Measurements from ENCODE around the gene CCND1. TPM values are rescaled to one million over a fixed set of nuclear protein-coding genes. Genes with fewer than 3 reads are reported as not detected.

The CCND1 gene
- polyA plus RNA-seq, 6 donors from 2014 or later = 1.6 to 7.7 (median 4.5) TPM; not detected in 1

GRCh38 chr11:69654660-69655478, 13.9 kb downstream of the CCND1 start:
- no peak for DNase-seq
- no peaks in the 10 kb centered on the region for H3K36me3 Mint-ChIP-seq
- H3K27ac Mint-ChIP-seq = peak overlapping the region in 1 of 6 donors; percentile 12
- H3K9me3 Mint-ChIP-seq = no peaks in the 10 kb centered on the region
- no peak overlapping the region for H3K4me3 Mint-ChIP-seq
- ATAC-seq (ENCODE audit: low read depth in 2 of 2) = no peak
- peaks cover 0 to 4% (median 3%) of the 10 kb centered on the region in 3 donors for H3K4me1 Mint-ChIP-seq
- no peaks in the 10 kb centered on the region for H3K27me3 Mint-ChIP-seq

GRCh38 chr11:69655479-69656428, 14.8 kb downstream of the CCND1 start:
- Mint-ChIP-seq H3K27ac (no peak overlapping the region), H3K36me3 (no peaks in the 10 kb centered on the region), H3K27me3 (no peaks in the 10 kb centered on the region), H3K4me3 (peak overlapping the region in 1 of 8 donors; percentile 7), H3K4me1 (peaks cover 0 to 5% (median 4%) of the 10 kb centered on the region in 3 donors), H3K9me3 (no peaks in the 10 kb centered on the region)
- ATAC-seq (ENCODE audit: low read depth in 2 of 2) = no peak
- DNase-seq = no peak

DNA sequence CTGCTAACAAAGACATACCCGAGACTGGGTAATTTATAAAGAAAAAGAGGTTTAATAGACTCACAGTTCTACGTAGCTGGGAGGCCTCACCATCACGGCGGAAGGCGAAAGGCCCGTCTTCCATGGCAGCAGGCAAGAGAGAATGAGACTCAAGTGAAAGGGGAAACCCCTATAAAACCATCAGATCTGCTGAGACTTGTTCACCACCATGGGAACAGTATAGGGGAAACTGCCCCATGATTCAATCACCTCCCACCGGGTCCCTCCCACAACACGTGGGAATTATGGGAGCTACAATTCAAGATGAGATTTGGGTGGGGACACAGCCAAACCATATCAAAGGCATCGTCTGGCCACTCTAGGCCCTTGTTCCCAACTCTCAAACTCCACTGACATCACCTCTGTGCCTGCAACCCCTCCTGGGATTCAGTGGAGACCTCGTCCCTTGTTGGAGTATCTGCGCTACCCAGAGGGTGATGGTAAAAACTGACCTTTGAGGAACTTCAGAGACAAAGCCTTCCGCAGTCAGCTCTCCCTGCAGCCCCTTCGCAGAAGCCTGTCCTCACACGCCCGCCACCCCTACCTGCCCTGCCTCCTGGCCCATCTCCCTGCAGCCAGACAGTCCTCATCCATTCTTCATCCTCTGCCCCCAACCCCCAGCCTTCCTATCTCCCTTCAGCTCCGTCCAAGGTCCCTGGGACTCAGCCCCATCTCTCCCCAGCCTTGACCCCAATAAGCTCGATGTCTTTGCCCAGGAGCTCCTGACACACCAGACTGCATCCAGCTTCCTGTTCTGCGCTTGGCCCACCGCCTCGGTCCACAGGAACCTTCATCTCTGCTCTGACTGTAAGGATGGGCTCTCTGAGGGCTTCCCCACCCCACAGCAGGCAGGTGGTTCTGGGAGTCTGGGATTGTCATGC, 15.8 kb downstream of the CCND1 start:
- H3K9me3 Mint-ChIP-seq = no peaks in the 10 kb centered on the region
- H3K36me3 Mint-ChIP-seq = no peaks in the 10 kb centered on the region
- peaks cover 0 to 6% (median 4%) of the 10 kb centered on the region in 3 donors for H3K4me1 Mint-ChIP-seq
- H3K4me3 Mint-ChIP-seq = no peak overlapping the region
- H3K27me3 Mint-ChIP-seq = no peaks in the 10 kb centered on the region
- no peak overlapping the region for H3K27ac Mint-ChIP-seq
- ATAC-seq (ENCODE audit: low read depth in 2 of 2) = no peak
- no peak for DNase-seq

DNA sequence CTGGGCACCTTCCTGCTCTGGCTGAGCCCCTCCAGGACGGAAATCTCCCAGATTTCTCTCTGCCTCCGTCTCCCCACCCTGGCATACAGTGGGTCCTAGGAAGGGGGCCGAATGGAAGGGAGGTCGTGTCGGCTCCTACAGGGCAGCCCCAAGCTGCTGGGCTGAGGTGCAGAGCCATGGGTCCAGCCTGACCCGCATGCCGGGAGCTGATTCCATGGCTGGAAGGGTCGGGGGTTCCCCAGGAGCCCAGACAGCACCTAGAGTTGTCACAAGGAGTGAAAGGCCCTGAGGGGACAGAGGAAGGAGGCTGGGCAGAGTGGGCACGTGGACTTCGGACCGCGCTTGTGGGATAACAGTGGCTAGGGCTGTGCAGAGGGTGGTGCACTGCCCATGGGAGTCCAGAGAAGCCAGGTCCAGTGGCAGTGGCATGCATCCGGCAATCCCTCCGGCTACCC, 16.5 kb downstream of the CCND1 start:
- Mint-ChIP-seq H3K27me3 (no peaks in the 10 kb centered on the region), H3K36me3 (no peaks in the 10 kb centered on the region), H3K4me3 (no peak overlapping the region), H3K9me3 (no peaks in the 10 kb centered on the region), H3K27ac (peak overlapping the region in 1 of 6 donors; percentile 49), H3K4me1 (peaks cover 0 to 6% (median 4%) of the 10 kb centered on the region in 3 donors)
- DNase-seq = no peak
- no peak for ATAC-seq (ENCODE audit: low read depth in 2 of 2)

GRCh38 chr11:69657911-69658625, 17.1 kb downstream of the CCND1 start:
- Mint-ChIP-seq H3K36me3 (no peaks in the 10 kb centered on the region), H3K27me3 (no peaks in the 10 kb centered on the region), H3K9me3 (no peaks in the 10 kb centered on the region), H3K27ac (no peak overlapping the region), H3K4me1 (peaks cover 0 to 6% (median 4%) of the 10 kb centered on the region in 3 donors), H3K4me3 (no peak overlapping the region)
- ATAC-seq (ENCODE audit: low read depth in 2 of 2) (no peak), DNase-seq (no peak)

- H3K4me3 Mint-ChIP-seq = no peak overlapping the region
- H3K9me3 Mint-ChIP-seq = no peaks in the 10 kb centered on the region
- H3K4me1 Mint-ChIP-seq = peaks cover 0 to 6% (median 4%) of the 10 kb centered on the region in 3 donors
- peaks cover 0 to 4% of the 10 kb centered on the region in 2 donors for H3K36me3 Mint-ChIP-seq
- DNase-seq (no peak), ATAC-seq (ENCODE audit: low read depth in 2 of 2) (no peak)
- H3K27ac Mint-ChIP-seq = no peak overlapping the region
- no peaks in the 10 kb centered on the region for H3K27me3 Mint-ChIP-seq
Measured at GRCh38 chr11:69658626-69659450, 17.9 kb downstream of the CCND1 start.

DNA sequence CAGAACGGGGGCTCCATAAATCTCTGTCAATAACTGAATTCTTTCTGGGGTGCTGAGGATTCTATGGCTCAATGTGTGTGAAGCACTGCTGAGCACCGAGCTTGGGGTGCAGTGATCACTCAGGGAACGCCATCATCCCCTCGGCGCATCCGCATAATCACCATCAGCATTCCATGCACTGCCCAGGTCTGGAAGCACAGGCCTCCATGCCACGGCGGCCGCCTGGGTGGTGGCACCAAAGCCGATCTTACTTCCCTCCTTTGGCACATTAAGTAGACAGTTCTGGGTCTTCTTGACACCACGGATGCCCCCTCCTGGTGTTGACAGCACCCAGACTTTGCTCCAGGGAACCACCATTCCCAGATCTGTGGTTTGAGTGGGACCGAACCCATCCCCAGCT, 18.6 kb downstream of the CCND1 start:
- H3K9me3 Mint-ChIP-seq = no peaks in the 10 kb centered on the region
- peaks cover 0 to 8% of the 10 kb centered on the region in 2 donors for H3K36me3 Mint-ChIP-seq
- H3K4me1 Mint-ChIP-seq = peaks cover 0 to 9% (median 4%) of the 10 kb centered on the region in 3 donors
- no peak overlapping the region for H3K4me3 Mint-ChIP-seq
- no peaks in the 10 kb centered on the region for H3K27me3 Mint-ChIP-seq
- no peak for ATAC-seq (ENCODE audit: low read depth in 2 of 2)
- DNase-seq = no peak
- H3K27ac Mint-ChIP-seq = no peak overlapping the region

- H3K36me3 Mint-ChIP-seq = peaks cover 0 to 13% of the 10 kb centered on the region in 2 donors
- peak overlapping the region in 1 of 6 donors; percentile 74 for H3K27ac Mint-ChIP-seq
- no peak overlapping the region for H3K4me3 Mint-ChIP-seq
- H3K4me1 Mint-ChIP-seq = peaks cover 4 to 12% (median 4%) of the 10 kb centered on the region in 3 donors
- ATAC-seq (ENCODE audit: low read depth in 2 of 2) = no peak
- H3K9me3 Mint-ChIP-seq = no peaks in the 10 kb centered on the region
- H3K27me3 Mint-ChIP-seq = no peaks in the 10 kb centered on the region
- no peak for DNase-seq
Measured at GRCh38 chr11:69660001-69660500, 19.1 kb downstream of the CCND1 start.

GRCh38 chr11:69661413-69661715, 20.4 kb downstream of the CCND1 start:
- Mint-ChIP-seq H3K27ac (no peak overlapping the region), H3K9me3 (no peaks in the 10 kb centered on the region), H3K4me3 (no peak overlapping the region), H3K36me3 (peaks cover 0 to 16% of the 10 kb centered on the region in 2 donors), H3K4me1 (peaks cover 4 to 11% (median 4%) of the 10 kb centered on the region in 3 donors), H3K27me3 (no peaks in the 10 kb centered on the region)
- no peak for DNase-seq
- ATAC-seq (ENCODE audit: low read depth in 2 of 2) = no peak

DNA sequence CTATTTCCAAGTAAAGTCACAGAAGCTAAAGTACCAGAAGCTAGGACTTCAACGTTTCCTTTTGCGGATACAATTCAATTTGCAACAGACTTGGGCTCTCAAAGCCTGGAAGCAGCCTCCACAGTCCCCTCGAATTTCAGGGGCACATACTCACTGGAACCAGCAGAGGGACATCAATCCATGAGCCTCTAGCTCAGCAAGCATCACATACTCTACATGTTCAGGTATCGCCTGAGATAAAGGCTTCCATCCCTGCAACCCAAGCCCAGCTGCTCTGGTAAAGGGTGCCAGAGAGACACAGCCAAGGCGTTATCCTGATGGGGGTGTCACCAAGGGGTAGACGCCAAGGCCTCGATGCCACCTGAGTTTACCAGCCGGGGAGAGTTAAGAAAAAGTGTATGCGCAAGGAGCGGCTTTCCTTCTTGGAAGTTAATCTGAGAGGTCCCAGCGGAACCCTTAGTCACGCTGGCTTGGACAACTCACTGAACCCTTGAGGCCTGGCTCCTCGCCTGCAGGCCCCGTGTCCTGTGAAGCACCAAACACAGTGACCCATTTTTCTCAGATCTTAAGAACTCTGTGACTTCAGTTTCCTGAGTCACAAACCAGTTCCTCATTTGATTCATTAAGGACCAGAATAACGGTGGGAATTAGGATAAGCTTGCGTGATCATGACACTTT, 21.2 kb downstream of the CCND1 start:
- H3K27me3 Mint-ChIP-seq = no peaks in the 10 kb centered on the region
- no peak for ATAC-seq (ENCODE audit: low read depth in 2 of 2)
- DNase-seq = no peak
- H3K9me3 Mint-ChIP-seq = no peaks in the 10 kb centered on the region
- H3K4me3 Mint-ChIP-seq = no peak overlapping the region
- peaks cover 0 to 16% of the 10 kb centered on the region in 2 donors for H3K36me3 Mint-ChIP-seq
- H3K4me1 Mint-ChIP-seq = peaks cover 4 to 11% (median 4%) of the 10 kb centered on the region in 3 donors
- peak overlapping the region in 1 of 6 donors; percentile 63 for H3K27ac Mint-ChIP-seq

- Mint-ChIP-seq H3K4me3 (no peak overlapping the region), H3K36me3 (peaks cover 0 to 16% of the 10 kb centered on the region in 2 donors), H3K9me3 (no peaks in the 10 kb centered on the region), H3K4me1 (peaks cover 4 to 12% (median 4%) of the 10 kb centered on the region in 3 donors), H3K27me3 (no peaks in the 10 kb centered on the region), H3K27ac (peak overlapping the region in 1 of 6 donors; percentile 67)
- no peak for DNase-seq
- ATAC-seq (ENCODE audit: low read depth in 2 of 2) = no peak
Measured at GRCh38 chr11:69662806-69663205, 21.9 kb downstream of the CCND1 start.
